GM23248 (cell line): ENCODE results near the gene ARFGAP1.

Experiments used
- EZH2 ChIP-seq: fragments of 200-600 bp; sonication (generic); IDR thresholded peaks from 2 replicates; pipeline ENCODE4 v1.6.1; 2018; ENCODE audit warnings: antibody characterized with exemption, mild to moderate bottlenecking; ENCODE audit not compliant: insufficient read depth, poor library complexity, severe bottlenecking
- EZH2phosphoT487 ChIP-seq: fragments of 200-600 bp; sonication (generic); IDR thresholded peaks from 2 replicates; pipeline ENCODE4 v1.6.1; 2018; ENCODE audit warnings: antibody characterized with exemption, moderate library complexity, mild to moderate bottlenecking, low read depth; ENCODE audit not compliant: insufficient read depth

DNA sequence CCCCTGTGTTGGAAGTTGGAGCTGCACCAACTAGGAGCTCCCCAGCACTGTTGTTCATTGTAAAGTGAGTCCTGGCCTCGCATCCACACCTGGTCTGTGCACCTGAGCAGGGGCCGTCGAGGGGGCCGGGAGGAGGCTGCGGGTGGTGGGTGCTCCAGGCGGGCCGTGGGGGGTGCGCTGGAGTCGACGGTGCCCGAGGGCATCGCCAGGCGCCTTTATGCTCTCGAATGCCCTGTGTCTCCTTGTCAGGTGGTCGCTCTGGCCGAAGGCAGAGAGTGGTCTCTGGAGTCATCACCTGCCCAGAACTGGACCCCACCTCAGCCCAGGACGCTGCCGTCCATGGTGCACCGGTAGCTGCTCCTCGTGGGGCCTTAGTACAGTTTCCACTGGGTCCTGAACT is 4.3 kb downstream of the ARFGAP1 start:
- TF ChIP-seq EZH2 (no peak), EZH2phosphoT487 (no peak)
